ENCODE data around the gene F2. TPM values are rescaled to one million over a fixed set of nuclear protein-coding genes. Genes with fewer than 3 reads are reported as not detected.

The F2 gene
- total RNA-seq, 1 experiment from 2014 or later = not detected

- CTCF ChIA-PET = no interaction called here
- BruUV-seq (replicated peaks) = no TSS peak
- no peaks in the 10 kb centered on the region for H3K9me3 Mint-ChIP-seq (ENCODE audit: unreplicated experiment)
- H3K27ac Mint-ChIP-seq (ENCODE audit: low read depth, unreplicated experiment) = no peak overlapping the region
- no peak overlapping the region for H3K4me3 Mint-ChIP-seq (ENCODE audit: unreplicated experiment)
- POLR2A ChIA-PET = no interaction called here
- peaks cover 10% of the 10 kb centered on the region for H3K36me3 Mint-ChIP-seq (ENCODE audit: insufficient read depth, unreplicated experiment)
- TF ChIP-seq CTCF (IDR thresholded peaks at IDR 0.05; ENCODE audit: unreplicated experiment) = no peak
- intact Hi-C loops (cut with micrococcal nuclease) = no loop called here
- H3K27me3 Mint-ChIP-seq (ENCODE audit: insufficient read depth, unreplicated experiment) = no peaks in the 10 kb centered on the region
- H3K4me1 Mint-ChIP-seq (ENCODE audit: insufficient read depth, unreplicated experiment) = no peaks in the 10 kb centered on the region
- DNase-seq (ENCODE audit: unreplicated experiment) = no peak
Measured at GRCh38 chr11:46733234-46733633, 14.2 kb downstream of the F2 start.

- Mint-ChIP-seq H3K27ac (ENCODE audit: low read depth, unreplicated experiment) (no peak overlapping the region), H3K4me1 (ENCODE audit: insufficient read depth, unreplicated experiment) (no peaks in the 10 kb centered on the region), H3K9me3 (ENCODE audit: unreplicated experiment) (no peaks in the 10 kb centered on the region), H3K4me3 (ENCODE audit: unreplicated experiment) (no peak overlapping the region), H3K36me3 (ENCODE audit: insufficient read depth, unreplicated experiment) (peaks cover 23% of the 10 kb centered on the region), H3K27me3 (ENCODE audit: insufficient read depth, unreplicated experiment) (no peaks in the 10 kb centered on the region)
- no peak for DNase-seq (ENCODE audit: unreplicated experiment)
- POLR2A ChIA-PET = no interaction called here
- no TSS peak for BruUV-seq (replicated peaks)
- intact Hi-C loops (cut with micrococcal nuclease) = no loop called here
- CTCF ChIA-PET = interaction anchor here (0.6 kb wide), 1 partner anchor 25 kb away, joined by 3 read pairs; no protein-coding TSS in a partner anchor
- TF ChIP-seq CTCF (IDR thresholded peaks at IDR 0.05; ENCODE audit: unreplicated experiment) = no peak
Measured at GRCh38 chr11:46736146-46736545, 17.1 kb downstream of the F2 start.

- peaks cover 23% of the 10 kb centered on the region for H3K36me3 Mint-ChIP-seq (ENCODE audit: insufficient read depth, unreplicated experiment)
- intact Hi-C loops (cut with micrococcal nuclease) = no loop called here
- POLR2A ChIA-PET = interaction anchor here (0.7 kb wide), 1 partner anchor 48 kb away, joined by 4 read pairs; no protein-coding TSS in a partner anchor
Measured at GRCh38 chr11:46736615-46737014, 17.6 kb downstream of the F2 start.

GRCh38 chr11:46737699-46738098 lies 18.7 kb downstream of the F2 start:
- no peak for DNase-seq (ENCODE audit: unreplicated experiment)
- Mint-ChIP-seq H3K4me1 (ENCODE audit: insufficient read depth, unreplicated experiment) (no peaks in the 10 kb centered on the region), H3K4me3 (ENCODE audit: unreplicated experiment) (no peak overlapping the region), H3K27ac (ENCODE audit: low read depth, unreplicated experiment) (no peak overlapping the region), H3K9me3 (ENCODE audit: unreplicated experiment) (no peaks in the 10 kb centered on the region), H3K27me3 (ENCODE audit: insufficient read depth, unreplicated experiment) (no peaks in the 10 kb centered on the region), H3K36me3 (ENCODE audit: insufficient read depth, unreplicated experiment) (peaks cover 27% of the 10 kb centered on the region)
- no TSS peak for BruUV-seq (replicated peaks)
- ChIA-PET CTCF (interaction anchor here (0.7 kb wide), 1 partner anchor 247 kb away, joined by 3 read pairs; no protein-coding TSS in a partner anchor), POLR2A (no interaction called here)
- no peak for TF ChIP-seq CTCF (IDR thresholded peaks at IDR 0.05; ENCODE audit: unreplicated experiment)
- intact Hi-C loops (cut with micrococcal nuclease) = no loop called here

More at GRCh38 chr11:46736615-46737014, 17.6 kb downstream of the F2 start:
- CTCF ChIA-PET = no interaction called here
- Mint-ChIP-seq H3K4me1 (ENCODE audit: insufficient read depth, unreplicated experiment) (no peaks in the 10 kb centered on the region), H3K4me3 (ENCODE audit: unreplicated experiment) (no peak overlapping the region), H3K27ac (ENCODE audit: low read depth, unreplicated experiment) (no peak overlapping the region), H3K27me3 (ENCODE audit: insufficient read depth, unreplicated experiment) (no peaks in the 10 kb centered on the region), H3K9me3 (ENCODE audit: unreplicated experiment) (no peaks in the 10 kb centered on the region)
- TF ChIP-seq CTCF (IDR thresholded peaks at IDR 0.05; ENCODE audit: unreplicated experiment) = no peak
- no peak for DNase-seq (ENCODE audit: unreplicated experiment)
- no TSS peak for BruUV-seq (replicated peaks)
